ENCODE measurements around the gene NELL1. TPM values are rescaled to one million over a fixed set of nuclear protein-coding genes. Genes with fewer than 3 reads are reported as not detected.

The NELL1 gene
- polyA plus RNA-seq, 1 experiment, result not detected

- no peaks in the 10 kb centered on the region for H3K27me3 ChIP-seq (ENCODE audit: control insufficient read depth, insufficient read depth, low read length)
- no peak for TF ChIP-seq CTCF (IDR thresholded peaks at IDR 0.05; ENCODE audit: low read depth, low read length)
- no peak for DNase-seq (ENCODE audit: low read depth, low spot score)
- H3K9me3 ChIP-seq (ENCODE audit: control insufficient read depth, insufficient read depth, low read length), result peaks cover 27% of the 10 kb centered on the region
- POLR2A ChIA-PET, result no interaction called here
- CTCF ChIA-PET, result no interaction called here
- H3K27ac ChIP-seq (ENCODE audit: low read depth, low read length), result no peak overlapping the region
- H3K4me3 ChIP-seq (ENCODE audit: low read depth, low read length), result no peak overlapping the region
These were observed 195.8 kb downstream of the NELL1 start for GRCh38 chr11:20865161-20865560.

GRCh38 chr11:20869123-20869522 lies 199.7 kb downstream of the NELL1 start:
- CTCF ChIA-PET, result no interaction called here
- no peak for TF ChIP-seq CTCF (IDR thresholded peaks at IDR 0.05; ENCODE audit: low read depth, low read length)

GRCh38 chr11:20873054-20873453 lies 203.7 kb downstream of the NELL1 start:
- no peak for DNase-seq (ENCODE audit: low read depth, low spot score)
- Histone ChIP-seq H3K27me3 (ENCODE audit: control insufficient read depth, insufficient read depth, low read length) (no peaks in the 10 kb centered on the region), H3K4me3 (ENCODE audit: low read depth, low read length) (no peak overlapping the region), H3K9me3 (ENCODE audit: control insufficient read depth, insufficient read depth, low read length) (peaks cover 22% of the 10 kb centered on the region), H3K27ac (ENCODE audit: low read depth, low read length) (no peak overlapping the region)
- ChIA-PET POLR2A (no interaction called here), CTCF (no interaction called here)
- TF ChIP-seq CTCF (IDR thresholded peaks at IDR 0.05; ENCODE audit: low read depth, low read length), result no peak

More at GRCh38 chr11:20869123-20869522, 199.7 kb downstream of the NELL1 start:
- H3K27me3 ChIP-seq (ENCODE audit: control insufficient read depth, insufficient read depth, low read length), result no peaks in the 10 kb centered on the region
- peaks cover 22% of the 10 kb centered on the region for H3K9me3 ChIP-seq (ENCODE audit: control insufficient read depth, insufficient read depth, low read length)
- no peak for DNase-seq (ENCODE audit: low read depth, low spot score)
- H3K4me3 ChIP-seq (ENCODE audit: low read depth, low read length), result no peak overlapping the region
- POLR2A ChIA-PET, result no interaction called here
- no peak overlapping the region for H3K27ac ChIP-seq (ENCODE audit: low read depth, low read length)

GRCh38 chr11:20874358-20874757 lies 205.0 kb downstream of the NELL1 start:
- no peaks in the 10 kb centered on the region for H3K27me3 ChIP-seq (ENCODE audit: control insufficient read depth, insufficient read depth, low read length)
- no peak for TF ChIP-seq CTCF (IDR thresholded peaks at IDR 0.05; ENCODE audit: low read depth, low read length)
- ChIA-PET POLR2A (no interaction called here), CTCF (no interaction called here)
- H3K9me3 ChIP-seq (ENCODE audit: control insufficient read depth, insufficient read depth, low read length), result peaks cover 25% of the 10 kb centered on the region
- no peak for DNase-seq (ENCODE audit: low read depth, low spot score)
- H3K4me3 ChIP-seq (ENCODE audit: low read depth, low read length), result no peak overlapping the region
- H3K27ac ChIP-seq (ENCODE audit: low read depth, low read length), result no peak overlapping the region

- Histone ChIP-seq H3K4me3 (ENCODE audit: low read depth, low read length) (no peak overlapping the region), H3K9me3 (ENCODE audit: control insufficient read depth, insufficient read depth, low read length) (peaks cover 25% of the 10 kb centered on the region), H3K27me3 (ENCODE audit: control insufficient read depth, insufficient read depth, low read length) (no peaks in the 10 kb centered on the region), H3K27ac (ENCODE audit: low read depth, low read length) (no peak overlapping the region)
- ChIA-PET POLR2A (no interaction called here), CTCF (no interaction called here)
- no peak for TF ChIP-seq CTCF (IDR thresholded peaks at IDR 0.05; ENCODE audit: low read depth, low read length)
- DNase-seq (ENCODE audit: low read depth, low spot score), result no peak
These were observed 206.5 kb downstream of the NELL1 start for GRCh38 chr11:20875889-20876288.
